Fibroblast of the aortic adventitia (primary cell): ENCODE measurements around the gene CRYZ. TPM values are rescaled to one million over a fixed set of nuclear protein-coding genes. Genes with fewer than 3 reads are reported as not detected.

Experiments
- DNase-seq: peaks from one replicate; pipeline ENCODE4 v3.0.0-alpha.2; 2010; ENCODE audit warnings: low read depth
- H3K4me3 ChIP-seq: 2 replicates; pipeline ENCODE4 v1.5.1; 2011; ENCODE audit warnings: low read depth, mild to moderate bottlenecking, control low read depth, low read length, moderate library complexity
- total RNA-seq: library from RNA; depleted of rRNA; stranded (reverse); fragments of >200 nt; gene quantifications from 2 replicates; pipeline ENCODE4 v1.2.3, GENCODE V29; 2012; ENCODE audit warnings: low replicate concordance
- TF ChIP-seq, protein P1 (sequence below): IDR thresholded peaks from 2 replicates; pipeline ENCODE4 v1.5.1; 2011; ENCODE audit warnings: mild to moderate bottlenecking, low read length, control low read depth, inconsistent platforms; ENCODE audit not compliant: insufficient read depth

The CRYZ gene, protein sequence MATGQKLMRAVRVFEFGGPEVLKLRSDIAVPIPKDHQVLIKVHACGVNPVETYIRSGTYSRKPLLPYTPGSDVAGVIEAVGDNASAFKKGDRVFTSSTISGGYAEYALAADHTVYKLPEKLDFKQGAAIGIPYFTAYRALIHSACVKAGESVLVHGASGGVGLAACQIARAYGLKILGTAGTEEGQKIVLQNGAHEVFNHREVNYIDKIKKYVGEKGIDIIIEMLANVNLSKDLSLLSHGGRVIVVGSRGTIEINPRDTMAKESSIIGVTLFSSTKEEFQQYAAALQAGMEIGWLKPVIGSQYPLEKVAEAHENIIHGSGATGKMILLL
- total RNA-seq, result 31.4 and 51.3 TPM in 2 replicates

DNA sequence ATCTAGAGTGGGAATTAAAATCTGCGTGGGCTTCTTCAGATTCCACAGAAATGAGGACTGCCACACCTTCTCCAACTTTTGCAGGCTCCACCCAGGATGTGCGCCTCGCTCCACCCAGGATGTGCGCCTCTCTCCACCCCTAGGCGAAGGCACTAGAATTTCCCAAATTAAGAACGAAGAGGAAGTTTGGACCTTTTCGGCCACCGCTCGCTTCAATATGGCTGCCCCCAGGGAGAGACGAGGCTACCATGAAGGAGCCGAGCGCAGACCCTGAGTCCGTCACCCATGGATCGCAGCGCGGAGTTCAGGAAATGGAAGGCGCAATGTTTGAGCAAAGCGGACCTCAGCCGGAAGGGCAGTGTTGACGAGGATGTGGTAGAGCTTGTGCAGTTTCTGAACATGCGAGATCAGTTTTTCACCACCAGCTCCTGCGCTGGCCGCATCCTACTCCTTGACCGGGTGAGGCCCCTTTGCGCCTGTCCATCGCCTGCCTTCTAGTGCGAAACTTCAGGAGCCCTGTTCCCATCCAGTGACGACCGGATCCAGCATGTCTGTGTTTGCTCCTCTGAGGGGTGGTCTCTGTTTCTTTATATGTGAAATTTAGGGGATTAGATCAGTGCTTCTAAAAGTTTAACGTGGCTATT lies at the start of gene CRYZ, which contains the start of gene TYW3:
Gene CRYZ (minus strand): TSS at position 91 of the 644 bp plus-strand sequence. CDS start 8,229 bp downstream, outside the sequence.
Gene TYW3 (plus strand): TSS at position 193 of the 644 bp plus-strand sequence. CDS start 93 bp downstream, at position 286.
- TF ChIP-seq, protein P1, sequence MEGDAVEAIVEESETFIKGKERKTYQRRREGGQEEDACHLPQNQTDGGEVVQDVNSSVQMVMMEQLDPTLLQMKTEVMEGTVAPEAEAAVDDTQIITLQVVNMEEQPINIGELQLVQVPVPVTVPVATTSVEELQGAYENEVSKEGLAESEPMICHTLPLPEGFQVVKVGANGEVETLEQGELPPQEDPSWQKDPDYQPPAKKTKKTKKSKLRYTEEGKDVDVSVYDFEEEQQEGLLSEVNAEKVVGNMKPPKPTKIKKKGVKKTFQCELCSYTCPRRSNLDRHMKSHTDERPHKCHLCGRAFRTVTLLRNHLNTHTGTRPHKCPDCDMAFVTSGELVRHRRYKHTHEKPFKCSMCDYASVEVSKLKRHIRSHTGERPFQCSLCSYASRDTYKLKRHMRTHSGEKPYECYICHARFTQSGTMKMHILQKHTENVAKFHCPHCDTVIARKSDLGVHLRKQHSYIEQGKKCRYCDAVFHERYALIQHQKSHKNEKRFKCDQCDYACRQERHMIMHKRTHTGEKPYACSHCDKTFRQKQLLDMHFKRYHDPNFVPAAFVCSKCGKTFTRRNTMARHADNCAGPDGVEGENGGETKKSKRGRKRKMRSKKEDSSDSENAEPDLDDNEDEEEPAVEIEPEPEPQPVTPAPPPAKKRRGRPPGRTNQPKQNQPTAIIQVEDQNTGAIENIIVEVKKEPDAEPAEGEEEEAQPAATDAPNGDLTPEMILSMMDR, result peak; percentile 0
- DNase-seq, result peak; percentile 95
- peak within 1 kb of the TSS; percentile 96 for H3K4me3 ChIP-seq

DNA sequence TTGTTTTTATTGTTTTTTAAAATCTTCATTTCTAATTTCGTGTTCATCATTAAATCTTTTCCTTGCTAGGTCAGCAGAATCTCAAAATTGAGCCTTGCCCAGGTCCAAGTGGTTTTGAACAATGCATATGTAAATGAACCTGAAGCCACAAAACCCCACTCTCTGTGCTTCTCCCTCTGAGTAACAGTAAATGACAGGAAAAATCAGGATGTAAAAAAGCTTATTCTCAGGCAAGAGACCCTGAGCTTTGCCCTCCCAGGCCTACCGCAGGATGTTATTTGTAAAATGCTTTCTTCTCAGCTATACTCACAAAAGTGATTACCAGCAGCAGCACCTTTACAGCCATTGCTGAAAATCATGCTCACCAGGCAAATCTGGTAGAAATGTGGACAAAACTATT lies 47.7 kb upstream of the CRYZ start:
- no peak for DNase-seq
- no peak overlapping the region for H3K4me3 ChIP-seq
- TF ChIP-seq, protein P1, result no peak

DNA sequence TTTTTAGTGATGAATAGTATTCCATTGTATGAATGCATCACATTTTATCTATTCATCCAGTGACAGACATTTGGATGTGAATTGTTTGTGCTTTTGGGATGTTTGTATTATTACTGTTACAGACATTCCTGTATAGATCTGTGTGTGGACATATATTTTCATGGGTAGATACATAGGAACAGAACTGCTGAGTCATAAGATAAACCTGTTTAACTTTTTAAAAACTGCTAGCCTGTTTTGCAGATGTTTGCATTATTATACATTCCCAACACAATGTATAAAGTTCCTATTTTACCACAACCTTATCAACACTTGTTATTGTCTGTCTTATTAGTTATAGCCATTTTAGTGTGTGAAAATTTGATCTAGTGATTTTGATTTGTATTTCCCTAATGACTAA lies 46.9 kb upstream of the CRYZ start:
- H3K4me3 ChIP-seq, result no peak overlapping the region
- TF ChIP-seq, protein P1, result no peak
- no peak for DNase-seq

DNA sequence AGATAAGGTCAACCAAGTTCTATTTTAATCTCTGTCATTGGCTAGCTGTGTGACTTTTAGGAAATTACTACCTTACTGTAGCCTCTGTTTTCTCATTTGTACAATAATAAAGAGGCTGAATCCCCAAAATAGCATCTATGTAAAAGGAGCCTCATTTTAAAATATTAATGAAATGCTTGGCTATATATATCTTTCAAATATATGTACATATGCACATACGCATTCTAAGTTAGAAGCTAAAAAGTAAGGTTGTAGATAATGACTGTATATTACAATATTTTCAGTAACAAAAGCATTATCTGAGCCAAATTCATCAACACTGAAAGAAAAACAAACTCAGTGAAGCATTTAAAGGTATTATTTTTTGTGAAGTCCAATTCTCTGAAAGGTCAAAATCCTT lies 44.7 kb upstream of the CRYZ start:
- no peak overlapping the region for H3K4me3 ChIP-seq
- DNase-seq, result no peak
- TF ChIP-seq, protein P1, result no peak

DNA sequence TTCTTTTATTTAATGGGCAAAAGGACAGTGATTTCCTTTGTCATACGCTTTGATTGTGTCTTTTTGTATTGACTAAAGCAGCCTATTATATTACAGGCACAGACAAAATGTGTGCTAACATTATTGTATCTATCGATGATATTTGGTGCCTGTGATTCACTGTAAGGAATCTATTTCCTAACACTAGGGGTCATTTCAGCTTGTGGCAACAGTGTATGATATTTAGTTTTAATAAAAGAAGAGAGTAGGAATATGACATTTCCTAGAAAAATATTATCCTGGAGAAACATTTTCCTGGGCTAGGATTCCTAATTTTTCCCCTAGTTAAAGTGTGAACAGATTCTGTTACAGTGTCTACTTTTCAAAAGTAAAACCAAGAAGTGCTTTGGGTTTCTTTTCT lies 42.9 kb upstream of the CRYZ start:
- no peak for DNase-seq
- TF ChIP-seq, protein P1, result no peak
- no peak overlapping the region for H3K4me3 ChIP-seq

DNA sequence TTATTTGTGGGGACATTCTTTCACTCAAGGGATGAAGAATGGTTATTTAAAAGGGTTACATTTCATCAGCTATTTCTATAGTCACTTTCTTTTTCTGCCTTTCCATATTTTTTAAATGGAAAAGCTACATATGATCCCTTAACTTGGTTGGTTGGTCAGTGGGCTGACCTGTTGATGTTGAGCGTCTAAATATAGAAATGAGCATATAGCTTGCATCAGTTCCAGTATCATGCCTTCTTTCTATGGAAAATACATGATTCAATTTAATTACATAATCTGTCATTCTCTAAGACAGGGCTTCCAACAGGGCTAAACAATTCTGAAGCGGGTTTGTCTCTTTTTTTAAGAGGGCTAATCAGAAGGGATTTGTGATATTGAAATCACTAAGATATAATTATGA lies 40.7 kb upstream of the CRYZ start:
- no peak for DNase-seq
- TF ChIP-seq, protein P1, result no peak
- no peak overlapping the region for H3K4me3 ChIP-seq
